GM21529 (cell line): ENCODE data around the gene PKD1L1.
"Not testable (repeated sequence)": the region's sequence is repeated elsewhere in the genome, so short reads cannot be mapped to it uniquely, and the experiment has no call there.

Experiments
- ATAC-seq: cut with Tn5 transposase; IDR thresholded peaks from one replicate; pipeline ENCODE4 v1.9.1; 2021; ENCODE audit not compliant: unreplicated experiment

Gene PKD1L1, protein sequence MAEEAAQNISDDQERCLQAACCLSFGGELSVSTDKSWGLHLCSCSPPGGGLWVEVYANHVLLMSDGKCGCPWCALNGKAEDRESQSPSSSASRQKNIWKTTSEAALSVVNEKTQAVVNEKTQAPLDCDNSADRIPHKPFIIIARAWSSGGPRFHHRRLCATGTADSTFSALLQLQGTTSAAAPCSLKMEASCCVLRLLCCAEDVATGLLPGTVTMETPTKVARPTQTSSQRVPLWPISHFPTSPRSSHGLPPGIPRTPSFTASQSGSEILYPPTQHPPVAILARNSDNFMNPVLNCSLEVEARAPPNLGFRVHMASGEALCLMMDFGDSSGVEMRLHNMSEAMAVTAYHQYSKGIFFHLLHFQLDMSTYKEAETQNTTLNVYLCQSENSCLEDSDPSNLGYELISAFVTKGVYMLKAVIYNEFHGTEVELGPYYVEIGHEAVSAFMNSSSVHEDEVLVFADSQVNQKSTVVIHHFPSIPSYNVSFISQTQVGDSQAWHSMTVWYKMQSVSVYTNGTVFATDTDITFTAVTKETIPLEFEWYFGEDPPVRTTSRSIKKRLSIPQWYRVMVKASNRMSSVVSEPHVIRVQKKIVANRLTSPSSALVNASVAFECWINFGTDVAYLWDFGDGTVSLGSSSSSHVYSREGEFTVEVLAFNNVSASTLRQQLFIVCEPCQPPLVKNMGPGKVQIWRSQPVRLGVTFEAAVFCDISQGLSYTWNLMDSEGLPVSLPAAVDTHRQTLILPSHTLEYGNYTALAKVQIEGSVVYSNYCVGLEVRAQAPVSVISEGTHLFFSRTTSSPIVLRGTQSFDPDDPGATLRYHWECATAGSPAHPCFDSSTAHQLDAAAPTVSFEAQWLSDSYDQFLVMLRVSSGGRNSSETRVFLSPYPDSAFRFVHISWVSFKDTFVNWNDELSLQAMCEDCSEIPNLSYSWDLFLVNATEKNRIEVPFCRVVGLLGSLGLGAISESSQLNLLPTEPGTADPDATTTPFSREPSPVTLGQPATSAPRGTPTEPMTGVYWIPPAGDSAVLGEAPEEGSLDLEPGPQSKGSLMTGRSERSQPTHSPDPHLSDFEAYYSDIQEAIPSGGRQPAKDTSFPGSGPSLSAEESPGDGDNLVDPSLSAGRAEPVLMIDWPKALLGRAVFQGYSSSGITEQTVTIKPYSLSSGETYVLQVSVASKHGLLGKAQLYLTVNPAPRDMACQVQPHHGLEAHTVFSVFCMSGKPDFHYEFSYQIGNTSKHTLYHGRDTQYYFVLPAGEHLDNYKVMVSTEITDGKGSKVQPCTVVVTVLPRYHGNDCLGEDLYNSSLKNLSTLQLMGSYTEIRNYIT (N-terminal part only)

DNA sequence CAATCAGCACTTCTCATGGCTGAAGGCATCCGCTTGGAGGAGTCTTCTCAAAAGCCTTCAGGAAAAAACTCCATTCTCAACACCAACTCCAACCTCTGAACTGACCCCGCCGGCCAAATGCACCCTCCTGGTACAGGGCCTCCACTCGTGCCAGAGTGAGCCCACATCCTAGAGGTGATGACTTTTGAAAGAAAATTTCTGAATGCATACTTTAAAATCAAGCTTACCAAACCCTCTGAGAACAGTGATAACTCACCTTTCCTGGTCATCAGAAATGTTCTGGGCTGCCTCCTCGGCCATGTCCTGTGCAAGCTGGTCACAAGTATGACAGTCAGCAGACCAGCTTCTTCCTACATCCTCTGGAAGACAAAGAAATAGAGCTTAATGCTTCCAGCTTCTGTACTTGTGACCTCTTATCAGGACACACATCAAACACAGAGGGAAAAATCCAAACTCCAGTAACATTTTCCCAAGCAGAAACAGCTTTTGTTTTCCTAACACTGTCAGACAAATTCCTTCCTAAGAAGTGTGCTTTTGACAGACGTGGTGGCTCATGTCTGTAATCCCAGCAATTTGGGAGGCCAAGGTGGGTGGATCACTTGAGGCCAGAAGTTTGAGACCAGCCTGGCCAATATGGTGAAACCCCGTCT, at the start of gene PKD1L1:
TSS of gene PKD1L1 (minus strand) at position 326 of the 650 bp plus-strand sequence. CDS start at position 300, 26 bp downstream.
- no peak for ATAC-seq

DNA sequence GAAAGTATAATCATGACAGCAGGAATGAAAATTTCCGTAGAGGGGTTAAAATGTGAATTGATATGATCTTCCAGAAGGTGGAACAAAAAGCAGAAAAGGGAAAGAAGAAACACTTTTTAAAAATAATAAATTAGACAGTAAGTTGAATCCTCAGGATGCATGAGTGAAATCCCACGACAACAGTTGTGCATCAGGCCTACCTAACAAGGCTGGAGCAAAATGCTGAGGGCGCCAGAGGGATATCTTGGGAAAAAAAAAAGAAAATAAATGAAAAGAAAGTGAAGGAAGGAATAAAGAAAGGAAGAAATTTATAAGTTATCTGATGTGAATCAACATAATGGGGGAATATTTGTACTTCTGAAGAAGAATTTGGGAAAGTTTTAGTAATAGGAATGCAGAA, 44.2 kb upstream of the PKD1L1 start:
- ATAC-seq = no peak

DNA sequence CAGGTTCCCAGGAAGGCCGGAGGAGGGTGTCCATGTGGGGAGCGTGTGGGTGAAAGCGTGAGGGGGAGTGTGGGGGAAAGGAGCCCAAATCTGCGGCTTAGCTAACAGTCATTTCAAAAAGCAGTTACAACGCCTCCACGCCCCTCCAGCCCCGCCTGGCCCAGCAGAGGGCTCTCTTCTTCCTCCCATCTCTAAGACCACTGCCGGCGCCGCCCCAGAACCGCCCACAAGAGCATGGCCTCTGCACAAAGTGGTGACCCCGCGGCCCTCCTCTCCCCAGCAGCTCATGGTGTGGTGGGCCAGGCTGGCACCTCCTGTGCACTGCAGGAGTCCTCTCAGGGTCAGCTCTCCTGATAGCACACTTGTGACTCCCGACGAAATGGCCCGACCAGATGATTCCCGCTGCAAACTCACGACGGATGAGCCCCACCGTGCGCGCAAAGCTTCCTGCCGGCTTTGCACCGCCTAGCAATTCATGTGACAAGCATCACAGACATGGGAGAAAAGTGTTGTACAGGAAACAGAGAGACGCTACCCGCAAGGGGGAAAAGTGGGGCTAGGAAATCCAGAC, 43.6 kb upstream of the PKD1L1 start:
- peak; percentile 99 for ATAC-seq

DNA sequence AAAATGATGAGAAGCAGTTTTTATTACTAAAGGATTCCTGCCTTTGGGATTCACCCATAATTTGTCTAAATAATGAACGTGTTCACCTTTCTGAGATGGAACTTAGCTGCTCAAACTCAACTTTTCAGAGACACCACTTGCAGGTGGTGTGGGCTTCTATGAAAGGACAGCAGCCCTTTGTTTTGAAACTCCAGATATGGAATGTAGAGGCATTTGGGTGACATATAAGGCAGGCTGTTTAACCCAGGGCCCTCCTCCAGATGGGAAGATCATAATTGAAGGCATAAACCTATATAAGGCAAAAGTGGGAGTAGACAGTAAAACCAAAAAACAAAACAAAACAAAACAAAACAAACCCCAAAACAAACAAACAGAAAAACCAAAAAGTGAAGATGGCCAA, 43.0 kb upstream of the PKD1L1 start:
- ATAC-seq = no peak

DNA sequence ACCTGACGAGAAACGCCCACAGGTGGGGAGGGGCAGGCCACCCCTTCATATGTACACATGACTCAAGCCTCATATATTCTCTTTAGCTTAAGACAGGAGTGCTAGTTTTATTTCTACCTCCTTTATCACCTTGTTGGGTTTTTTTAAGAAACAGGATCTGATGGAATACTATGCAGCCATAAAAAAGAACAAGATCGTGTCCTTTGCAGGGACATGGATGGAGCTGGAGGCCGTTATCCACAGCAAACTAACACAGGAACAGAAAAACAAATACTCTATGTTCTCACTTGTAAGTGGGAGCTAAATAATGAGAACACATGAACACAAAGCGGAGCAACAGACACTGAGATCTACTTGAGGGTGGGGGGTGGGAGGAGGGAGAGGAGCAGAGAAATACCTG, 42.3 kb upstream of the PKD1L1 start:
- ATAC-seq = no peak

DNA sequence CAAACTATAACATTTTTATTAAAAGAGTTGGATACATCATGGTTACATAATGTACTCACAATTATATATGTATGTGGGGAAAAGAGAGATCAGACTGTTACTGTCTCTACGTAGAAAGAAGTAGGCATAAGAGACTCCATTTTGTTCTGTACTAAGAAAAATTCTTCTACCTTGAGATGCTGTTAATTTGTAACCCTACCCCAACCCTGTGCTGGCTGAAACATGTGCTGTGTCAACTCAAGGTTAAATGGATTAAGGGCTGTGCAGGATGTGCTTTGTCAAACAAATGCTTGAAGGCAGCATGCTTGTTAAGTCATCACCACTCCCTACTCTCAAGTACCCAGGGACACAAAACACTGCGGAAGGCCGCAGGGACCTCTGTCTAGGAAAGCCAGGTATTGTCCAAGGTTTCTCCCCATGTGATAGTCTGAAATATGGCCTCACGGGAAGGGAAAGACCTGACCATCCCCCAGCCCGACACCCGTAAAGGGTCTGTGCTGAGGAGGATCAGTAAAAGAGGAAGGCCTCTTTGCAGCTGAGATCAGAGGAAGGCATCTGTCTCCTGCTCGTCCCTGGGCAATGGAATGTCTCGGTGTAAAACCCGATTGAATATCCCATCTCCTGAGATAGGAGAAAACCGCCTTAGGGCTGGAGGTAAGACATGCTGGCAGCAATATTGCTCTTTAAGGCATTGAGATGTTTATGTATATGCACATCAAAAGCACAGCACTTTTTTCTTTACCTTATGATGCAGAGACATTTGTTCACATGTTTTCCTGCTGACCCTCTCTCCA, 41.5 kb upstream of the PKD1L1 start:
- ATAC-seq = not testable (repeated sequence)

DNA sequence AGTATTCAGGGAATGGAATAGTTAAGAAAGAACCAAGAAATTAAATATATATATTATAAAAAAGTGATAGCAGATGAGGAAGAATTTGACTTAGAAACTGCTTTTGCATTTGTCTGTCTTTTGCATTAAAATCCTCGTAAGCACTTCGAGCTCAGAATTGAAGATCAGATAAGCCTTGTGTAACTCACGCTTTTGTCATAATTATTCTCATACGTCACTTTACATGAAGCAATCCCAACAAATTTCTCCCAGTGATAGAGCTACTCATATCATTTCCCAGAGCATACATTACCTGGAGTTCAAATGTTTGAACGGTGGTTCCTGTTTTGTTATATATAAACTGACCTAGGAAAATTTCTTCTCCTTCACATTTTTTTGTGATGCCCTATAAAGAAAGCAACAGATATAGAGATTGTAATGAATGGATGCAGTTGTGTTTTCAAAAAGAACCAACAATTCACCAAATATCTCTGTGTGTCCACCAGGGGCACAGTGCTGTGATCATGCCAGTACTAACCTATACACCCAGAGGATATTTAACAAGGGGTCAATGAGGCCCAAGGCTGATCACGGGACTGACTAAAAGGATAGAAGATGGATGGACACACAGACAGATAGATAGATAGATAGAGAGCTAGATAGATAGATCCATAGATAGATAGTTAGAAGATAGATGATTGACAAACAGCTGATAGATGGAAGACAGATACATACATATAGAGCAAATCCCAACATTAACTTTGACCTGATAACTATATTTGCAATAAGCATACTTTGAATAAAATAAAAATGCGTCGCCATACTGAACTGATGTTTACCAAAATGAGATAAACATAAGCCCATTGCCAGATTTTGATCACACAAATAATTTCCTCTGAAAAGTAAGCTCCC, 40.5 kb upstream of the PKD1L1 start:
- no peak for ATAC-seq

DNA sequence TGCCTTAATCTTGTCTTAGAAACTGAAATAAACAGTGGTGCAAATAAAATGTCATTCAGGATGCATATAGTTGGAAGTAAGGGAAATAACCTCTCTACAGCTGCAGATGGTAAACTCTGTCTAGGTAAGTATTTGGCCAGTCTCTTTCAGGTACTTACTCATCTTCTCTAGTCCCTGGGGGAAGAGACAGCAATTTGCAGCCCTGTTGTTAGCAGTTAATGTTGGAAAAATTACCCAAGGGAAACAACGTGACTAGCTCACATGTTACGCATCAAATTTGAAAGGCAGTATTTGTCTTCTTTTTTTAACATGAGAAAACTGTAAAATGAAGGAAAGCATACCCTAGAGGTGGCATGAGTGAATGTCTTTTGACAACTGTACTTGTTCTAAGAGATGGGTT, 34.3 kb upstream of the PKD1L1 start:
- no peak for ATAC-seq

DNA sequence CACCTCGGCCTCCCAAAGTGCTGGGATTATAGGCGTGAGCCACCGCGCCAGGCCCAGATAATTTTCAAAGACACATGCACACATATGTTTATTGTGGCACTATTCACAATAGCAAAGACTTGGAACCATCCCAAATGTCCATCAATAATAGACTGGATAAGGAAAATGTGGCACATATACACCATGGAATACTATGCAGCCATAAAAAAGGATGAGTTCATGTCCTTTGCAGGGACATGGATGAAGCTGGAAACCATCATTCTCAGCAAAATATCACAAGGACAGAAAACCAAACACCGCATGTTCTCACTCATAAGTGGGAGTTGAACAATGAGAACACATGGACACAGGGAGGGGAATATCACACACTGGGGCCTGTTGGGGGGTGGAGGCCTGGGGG, 32.4 kb upstream of the PKD1L1 start:
- not testable (repeated sequence) for ATAC-seq

DNA sequence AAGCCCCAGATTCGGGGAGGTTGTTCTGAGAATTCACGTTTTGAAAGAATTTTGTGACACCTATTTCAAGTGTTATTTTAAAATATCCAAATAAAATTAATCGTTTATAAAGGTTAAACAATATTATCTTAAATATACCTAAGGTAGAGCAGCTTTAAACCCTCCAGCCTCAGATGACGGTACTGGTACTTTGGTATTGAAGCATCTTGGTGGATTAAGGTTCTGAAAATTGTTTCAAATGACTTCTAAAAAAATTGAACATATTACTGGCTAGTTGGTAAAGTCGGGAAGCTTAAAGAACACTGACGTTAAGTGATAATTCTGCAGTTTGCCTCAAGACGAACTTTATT, 31.5 kb upstream of the PKD1L1 start:
- ATAC-seq = no peak

DNA sequence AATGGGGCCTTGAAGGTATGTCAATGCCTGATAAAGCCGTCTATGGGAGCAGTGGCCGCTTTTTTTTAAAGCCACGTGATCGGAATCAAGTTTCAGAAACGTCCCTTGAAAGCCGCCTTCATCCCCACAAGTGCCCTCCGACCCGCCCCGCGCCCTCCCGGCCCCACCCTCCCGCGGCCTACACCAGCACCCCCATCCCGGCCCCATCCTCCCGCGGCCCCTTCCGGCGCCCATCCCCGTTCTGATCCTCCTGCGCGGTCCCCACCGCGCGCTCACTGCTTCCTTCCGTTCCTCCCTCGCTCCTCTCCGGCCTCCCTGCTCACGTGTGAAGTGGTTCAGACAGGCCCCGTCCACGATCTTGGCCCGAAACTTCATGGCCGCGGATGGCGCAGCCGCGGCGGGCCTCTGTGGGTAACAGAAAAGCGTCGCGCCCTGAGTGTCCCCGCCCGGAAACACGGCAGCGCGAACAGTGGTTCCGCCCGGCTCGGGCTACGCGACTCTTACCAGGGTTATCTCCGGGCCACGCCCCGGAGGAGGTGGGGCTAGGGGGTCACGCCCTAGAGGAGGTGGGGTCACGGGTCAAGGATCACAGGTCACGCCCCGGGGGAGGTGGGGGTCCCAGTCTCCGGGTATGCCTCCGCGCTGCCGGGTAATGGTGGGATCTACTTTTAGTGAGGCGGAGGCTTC, 31.0 kb upstream of the PKD1L1 start, which contains the start of gene HUS1:
TSS of gene HUS1 (minus strand) at position 471 of the 687 bp plus-strand sequence. CDS start at position 375, 96 bp downstream.
- ATAC-seq = peak; percentile 99

DNA sequence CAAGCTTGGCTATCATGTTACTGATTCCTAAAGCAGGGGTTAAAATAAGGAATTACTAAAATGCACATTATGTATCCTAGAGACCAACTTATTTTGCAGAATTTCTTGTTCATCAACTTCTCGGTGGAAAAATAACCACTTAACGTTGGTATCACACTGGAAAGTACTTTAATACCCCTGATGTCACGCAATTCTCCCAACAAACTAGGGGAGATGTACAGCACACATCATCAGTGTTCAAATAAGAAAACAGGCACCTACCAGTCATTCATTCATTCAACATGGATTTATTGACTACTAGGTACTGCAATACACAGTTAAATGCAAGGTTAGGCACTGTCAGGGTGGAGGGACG, 30.5 kb upstream of the PKD1L1 start:
- ATAC-seq = no peak

DNA sequence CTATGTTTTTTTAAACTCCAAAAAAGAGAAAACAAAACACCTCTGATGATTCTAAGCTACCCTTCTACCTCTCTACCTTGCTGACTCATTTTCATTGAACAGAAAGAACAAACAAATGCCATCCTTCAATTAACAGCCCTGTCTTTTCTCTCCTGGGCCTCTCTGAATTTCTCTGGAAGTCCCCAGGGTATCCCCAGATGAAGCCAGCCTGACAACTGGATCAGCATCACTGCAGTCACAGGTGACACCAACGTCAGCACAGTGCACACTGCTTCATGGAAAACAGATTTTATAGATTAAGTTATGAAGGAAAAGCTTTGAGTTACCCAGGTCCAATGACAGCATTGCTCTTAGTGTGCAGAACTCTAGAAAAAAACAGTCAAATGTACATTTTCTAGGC, 25.5 kb upstream of the PKD1L1 start:
- ATAC-seq = no peak

DNA sequence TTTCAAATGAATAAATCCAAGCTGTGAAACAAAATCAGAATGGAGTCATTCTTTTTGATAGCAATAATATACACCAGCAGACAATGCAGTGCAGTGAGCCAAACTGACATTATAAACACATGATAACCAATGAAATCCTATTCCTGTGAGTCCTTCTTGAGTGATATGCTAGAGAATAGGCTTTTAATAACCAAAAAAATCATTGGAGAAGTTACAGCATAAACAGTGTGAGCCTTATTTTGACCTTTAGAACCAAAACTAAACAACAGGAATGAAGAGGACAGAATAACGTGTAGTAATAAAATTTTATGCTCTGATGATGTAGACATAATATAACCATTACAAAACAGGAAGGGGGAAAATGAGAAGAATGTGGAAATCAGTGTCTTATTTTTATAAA, 22.5 kb upstream of the PKD1L1 start:
- no peak for ATAC-seq

DNA sequence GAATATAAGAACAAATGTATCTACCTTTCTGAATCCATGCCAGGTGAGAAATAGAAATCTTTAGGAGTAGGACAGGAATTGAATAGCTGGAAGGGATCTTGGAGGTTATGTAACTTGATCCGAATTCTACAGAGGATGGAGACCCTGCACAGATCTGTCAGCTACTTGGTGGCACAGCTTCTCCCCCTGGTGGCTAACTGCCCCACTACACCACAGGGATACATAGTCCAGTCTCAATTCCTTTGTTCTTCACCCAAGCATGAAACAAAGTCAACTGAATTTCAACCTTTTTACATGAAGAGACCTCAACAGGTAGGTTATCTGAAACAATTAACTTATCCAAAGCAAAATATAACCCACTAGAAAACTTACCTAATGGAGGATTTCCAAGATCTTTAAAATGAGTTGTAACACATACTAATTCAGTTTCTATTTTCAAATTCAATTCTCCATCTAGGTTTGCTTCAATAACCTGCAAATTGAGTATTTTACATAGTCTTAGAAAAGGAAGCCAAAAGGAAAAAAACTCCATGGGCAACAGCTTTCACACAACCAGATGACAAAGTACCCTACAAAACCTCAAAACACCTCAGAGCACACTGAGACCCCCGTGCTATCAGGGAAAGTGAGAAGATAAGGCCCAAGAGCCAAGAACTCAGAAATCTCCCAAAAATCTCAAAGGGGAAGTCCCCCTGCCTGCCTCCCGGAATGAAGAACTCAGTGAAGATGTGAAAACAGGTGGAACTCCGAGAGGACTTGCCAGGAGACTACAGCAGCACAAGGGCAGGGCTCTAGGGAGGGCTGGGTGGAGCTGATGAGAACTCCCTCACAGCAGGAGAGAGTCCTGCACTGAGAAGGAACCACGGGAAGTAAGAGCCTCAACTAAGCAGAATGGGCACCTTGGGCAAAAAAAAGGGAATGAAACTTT, 20.8 kb upstream of the PKD1L1 start:
- peak; percentile 80 for ATAC-seq

DNA sequence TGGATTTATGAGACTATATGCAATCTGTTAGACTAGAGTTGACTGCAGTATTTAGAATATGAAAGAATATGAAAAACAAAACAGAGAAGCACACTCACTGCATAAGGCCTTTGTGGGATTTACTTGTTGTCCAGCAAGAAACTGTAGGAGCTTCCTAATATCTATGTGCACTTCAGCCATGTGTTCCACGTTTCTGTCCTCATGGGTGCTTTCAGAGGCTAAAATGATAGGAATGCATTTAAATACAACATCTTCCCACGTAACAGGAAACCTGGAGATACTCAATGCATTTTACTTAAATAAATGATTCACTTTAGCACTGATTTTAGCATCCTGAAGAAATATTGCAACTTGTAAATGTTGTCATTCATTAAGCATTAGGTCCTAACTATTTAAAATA, 19.4 kb upstream of the PKD1L1 start:
- no peak for ATAC-seq

DNA sequence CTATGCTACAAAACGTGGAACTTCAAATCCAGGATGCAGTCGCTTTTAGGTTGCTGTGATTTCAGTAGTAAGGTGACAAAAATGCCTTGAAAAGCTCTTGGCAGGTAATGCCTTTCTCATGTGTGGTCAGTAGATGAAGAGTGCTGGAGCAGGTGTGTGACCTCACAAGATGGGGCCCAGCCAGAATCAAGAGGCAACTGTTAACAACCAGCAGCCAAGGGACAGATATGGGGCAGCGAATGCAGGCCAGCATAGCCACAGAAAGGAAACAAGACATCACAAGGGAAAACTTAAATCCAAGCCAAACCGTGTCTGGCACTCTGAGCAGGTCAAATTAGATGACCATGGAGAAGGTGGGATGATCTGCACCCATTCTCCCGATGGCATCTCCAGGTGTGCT, 18.9 kb upstream of the PKD1L1 start:
- no peak for ATAC-seq
